GM21526 (cell line): ENCODE results near the gene CD19.
"Not testable (repeated sequence)": the region's sequence is repeated elsewhere in the genome, so short reads cannot be mapped to it uniquely, and the experiment has no call there.

ENCODE experiments used
- ATAC-seq: cut with Tn5 transposase; IDR thresholded peaks from one replicate; pipeline ENCODE4 v1.9.1; 2021; ENCODE audit warnings: moderate library complexity; ENCODE audit not compliant: unreplicated experiment, low FRiP score

Gene CD19

GRCh38 chr16:28935346-28935745 lies 3.6 kb downstream of the CD19 start:
- ATAC-seq, result no peak

GRCh38 chr16:28935924-28936783 lies 4.4 kb downstream of the CD19 start:
- ATAC-seq, result no peak

GRCh38 chr16:28936784-28937155 lies 5.0 kb downstream of the CD19 start:
- ATAC-seq, result no peak

GRCh38 chr16:28937222-28937876 lies 5.6 kb downstream of the CD19 start:
- ATAC-seq, result no peak

- no peak for ATAC-seq
Measured at GRCh38 chr16:28938721-28939120, 7.0 kb downstream of the CD19 start.

- ATAC-seq, result not testable (repeated sequence)
Measured at GRCh38 chr16:28939825-28940224, 8.1 kb downstream of the CD19 start.

- no peak for ATAC-seq
Measured at GRCh38 chr16:28943281-28943680, 11.5 kb downstream of the CD19 start.

- no peak for ATAC-seq
Measured at GRCh38 chr16:28946681-28947080, 14.9 kb downstream of the CD19 start.

- ATAC-seq, result peak; percentile 90
Measured at GRCh38 chr16:28950648-28951409, 19.1 kb downstream of the CD19 start, which contains the start of gene NFATC2IP. TSS of gene NFATC2IP (plus strand) at chr16:28950937. CDS start at chr16:28951012, 75 bp downstream.

GRCh38 chr16:28951410-28951943 lies 19.7 kb downstream of the CD19 start:
- no peak for ATAC-seq

- no peak for ATAC-seq
Measured at GRCh38 chr16:28958216-28958615, 26.4 kb downstream of the CD19 start.

- ATAC-seq, result no peak
Measured at GRCh38 chr16:28958836-28959235, 27.1 kb downstream of the CD19 start.

GRCh38 chr16:28964072-28964471 lies 32.3 kb downstream of the CD19 start:
- ATAC-seq, result no peak

GRCh38 chr16:28964496-28964895 lies 32.7 kb downstream of the CD19 start:
- ATAC-seq, result no peak

GRCh38 chr16:28967156-28967555 lies 35.4 kb downstream of the CD19 start:
- no peak for ATAC-seq

GRCh38 chr16:28969696-28970095 lies 37.9 kb downstream of the CD19 start:
- ATAC-seq, result not testable (repeated sequence)

- no peak for ATAC-seq
Measured at GRCh38 chr16:28974007-28974436, 42.3 kb downstream of the CD19 start.

- ATAC-seq, result peak; percentile 67
Measured at GRCh38 chr16:28974437-28975157, 42.8 kb downstream of the CD19 start, which contains the start of gene SPNS1. TSS of gene SPNS1 (plus strand) at chr16:28974778. CDS start at chr16:28975152, 374 bp downstream.

GRCh38 chr16:28975158-28975599 lies 43.4 kb downstream of the CD19 start:
- peak; percentile 11 for ATAC-seq
